HCEC 1CT (cell line): ENCODE results near the gene ZNF583.

Source experiments
- DNase-seq: peaks from one replicate; pipeline ENCODE4 v3.0.0-alpha.2; 2017

ZNF583 gene

DNA sequence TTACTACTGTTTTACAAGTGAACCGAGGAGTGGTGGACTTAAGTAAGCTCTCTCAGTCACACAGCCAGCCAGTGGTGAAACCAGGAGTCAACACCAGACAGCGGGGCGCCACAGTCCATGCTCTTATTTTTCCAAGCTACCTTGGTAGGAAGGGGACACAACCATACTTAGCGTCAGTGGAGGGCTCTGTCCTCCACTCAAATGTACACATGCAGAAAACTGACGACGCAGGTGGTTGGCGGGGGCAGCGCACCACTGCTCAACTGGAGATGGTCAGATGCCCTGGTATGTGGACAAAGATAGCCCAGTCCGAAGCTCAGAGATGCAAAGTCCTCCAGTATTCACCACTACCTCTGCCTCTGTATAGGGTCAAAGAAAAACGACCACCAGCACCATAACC lies 72.0 kb downstream of the ZNF583 start:
- DNase-seq: no peak
